ENCODE data around the gene KRT20.

The KRT20 gene

GRCh38 chr17:40883626-40884334 is 1.3 kb downstream of the KRT20 start:
- Histone ChIP-seq H3K4me1 (ENCODE audit: control extremely low read depth in 1 of 4, control insufficient read depth in 4 of 4, insufficient read depth in 4 of 4, low read length in 3 of 4) (no peaks in the 10 kb centered on the region), H3K9me3 (ENCODE audit: control extremely low read depth in 1 of 5, control insufficient read depth in 4 of 5, insufficient read depth in 2 of 5, low read depth in 1 of 5, low read length in 4 of 5) (no peaks in the 10 kb centered on the region), H3K36me3 (ENCODE audit: control insufficient read depth in 4 of 4, insufficient read depth in 4 of 4, low read length in 3 of 4) (no peaks in the 10 kb centered on the region), H3K27ac (ENCODE audit: insufficient read depth in 1 of 2, low read depth in 1 of 2, low read length in 2 of 2, poor library complexity in 1 of 2, severe bottlenecking in 2 of 2) (no peak overlapping the region), H3K4me3 (ENCODE audit: control insufficient read depth in 1 of 7, extremely low read depth in 1 of 7, insufficient read depth in 4 of 7, low read depth in 2 of 7, low read length in 6 of 7) (no peak overlapping the region), H3K27me3 (replicated peaks in 2 of 5; ENCODE audit: control insufficient read depth in 4 of 5, insufficient read depth in 5 of 5, low read length in 4 of 5) (peaks cover 3 to 23% (median 7%) of the 10 kb centered on the region in 5 experiments)
- no peak for DNase-seq
- 98% methylated on average over 5 of the region's 7 CpGs for WGBS (ENCODE audit: insufficient coverage)
- ChIA-PET CTCF (interaction anchor here (0.7 to 1.3 kb wide), 4 partner anchors 10 to 666 kb away, joined by 3 read pairs; no protein-coding TSS in a partner anchor), POLR2A (no interaction called here)

GRCh38 chr17:40883031-40883430 is 2.0 kb downstream of the KRT20 start:
- WGBS (ENCODE audit: insufficient coverage): 83% methylated on average over 1 of the region's 1 CpG
- H3K9me3 ChIP-seq (ENCODE audit: control extremely low read depth in 1 of 5, control insufficient read depth in 4 of 5, insufficient read depth in 2 of 5, low read depth in 1 of 5, low read length in 4 of 5): no peaks in the 10 kb centered on the region
- H3K4me3 ChIP-seq (ENCODE audit: control insufficient read depth in 1 of 7, extremely low read depth in 1 of 7, insufficient read depth in 4 of 7, low read depth in 2 of 7, low read length in 6 of 7): no peak overlapping the region
- H3K27ac ChIP-seq (ENCODE audit: insufficient read depth in 1 of 2, low read depth in 1 of 2, low read length in 2 of 2, poor library complexity in 1 of 2, severe bottlenecking in 2 of 2): no peak overlapping the region
- peaks cover 2 to 19% (median 7%) of the 10 kb centered on the region in 5 experiments for H3K27me3 ChIP-seq (replicated peaks in 2 of 5; ENCODE audit: control insufficient read depth in 4 of 5, insufficient read depth in 5 of 5, low read length in 4 of 5)
- ChIA-PET POLR2A (no interaction called here), CTCF (no interaction called here)
- no peaks in the 10 kb centered on the region for H3K4me1 ChIP-seq (ENCODE audit: control extremely low read depth in 1 of 4, control insufficient read depth in 4 of 4, insufficient read depth in 4 of 4, low read length in 3 of 4)
- H3K36me3 ChIP-seq (ENCODE audit: control insufficient read depth in 4 of 4, insufficient read depth in 4 of 4, low read length in 3 of 4): no peaks in the 10 kb centered on the region
- DNase-seq: no peak

DNA sequence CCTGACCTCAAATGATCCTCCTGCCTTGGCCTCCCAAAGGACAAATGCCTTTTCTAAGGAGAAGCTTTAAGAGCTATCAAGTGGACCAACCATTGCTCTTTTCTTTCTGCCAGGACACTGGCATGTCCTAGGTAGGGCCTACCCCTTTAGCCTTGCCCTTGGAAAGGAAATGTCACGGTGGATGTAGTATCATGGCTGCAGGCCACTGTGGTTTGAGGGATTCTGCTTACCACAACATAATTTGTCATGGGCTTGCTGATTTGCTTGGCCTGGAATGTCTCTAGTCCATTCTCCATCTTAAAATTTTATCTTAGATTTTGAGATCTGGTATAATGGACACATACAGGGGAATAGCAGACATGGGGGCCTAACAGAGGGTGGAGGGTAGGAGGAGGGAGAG is 6.0 kb downstream of the KRT20 start:
- ChIA-PET CTCF (no interaction called here), POLR2A (no interaction called here)
- Histone ChIP-seq H3K27ac (ENCODE audit: insufficient read depth in 1 of 2, low read depth in 1 of 2, low read length in 2 of 2, poor library complexity in 1 of 2, severe bottlenecking in 2 of 2) (no peak overlapping the region), H3K9me3 (ENCODE audit: control extremely low read depth in 1 of 5, control insufficient read depth in 4 of 5, insufficient read depth in 2 of 5, low read depth in 1 of 5, low read length in 4 of 5) (no peaks in the 10 kb centered on the region), H3K27me3 (replicated peaks in 2 of 5; ENCODE audit: control insufficient read depth in 4 of 5, insufficient read depth in 5 of 5, low read length in 4 of 5) (peaks cover 0 to 4% (median 0%) of the 10 kb centered on the region in 5 experiments), H3K4me1 (ENCODE audit: control extremely low read depth in 1 of 4, control insufficient read depth in 4 of 4, insufficient read depth in 4 of 4, low read length in 3 of 4) (no peaks in the 10 kb centered on the region), H3K4me3 (ENCODE audit: control insufficient read depth in 1 of 7, extremely low read depth in 1 of 7, insufficient read depth in 4 of 7, low read depth in 2 of 7, low read length in 6 of 7) (no peak overlapping the region), H3K36me3 (ENCODE audit: control insufficient read depth in 4 of 4, insufficient read depth in 4 of 4, low read length in 3 of 4) (no peaks in the 10 kb centered on the region)
- DNase-seq: no peak
- WGBS (ENCODE audit: insufficient coverage): 100% methylated on average over 1 of the region's 1 CpG

DNA sequence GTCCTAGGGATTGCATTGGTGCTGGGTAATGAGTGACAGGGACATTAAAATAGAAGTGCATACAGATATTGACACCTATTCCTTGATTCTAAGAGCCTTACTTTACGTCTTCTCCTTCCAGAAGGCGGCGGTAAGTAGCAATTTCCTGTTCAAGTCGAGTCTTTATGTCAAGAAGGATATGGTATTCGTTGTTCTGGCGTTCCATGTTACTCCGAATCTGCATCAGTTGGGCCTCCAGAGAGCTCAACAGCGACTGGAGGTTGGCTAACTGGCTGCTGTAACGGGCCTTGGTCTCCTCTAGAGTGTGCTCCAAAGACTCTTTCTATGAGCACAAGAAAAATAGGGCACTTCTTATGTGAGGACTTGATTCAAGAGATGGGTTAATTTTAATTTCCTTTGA is 7.0 kb downstream of the KRT20 start:
- no peaks in the 10 kb centered on the region for H3K4me1 ChIP-seq (ENCODE audit: control extremely low read depth in 1 of 4, control insufficient read depth in 4 of 4, insufficient read depth in 4 of 4, low read length in 3 of 4)
- ChIA-PET POLR2A (no interaction called here), CTCF (no interaction called here)
- 100% methylated on average over 5 of the region's 9 CpGs for WGBS (ENCODE audit: insufficient coverage)
- H3K27me3 ChIP-seq (replicated peaks in 2 of 5; ENCODE audit: control insufficient read depth in 4 of 5, insufficient read depth in 5 of 5, low read length in 4 of 5): peaks cover 0 to 1% (median 0%) of the 10 kb centered on the region in 5 experiments
- H3K4me3 ChIP-seq (ENCODE audit: control insufficient read depth in 1 of 7, extremely low read depth in 1 of 7, insufficient read depth in 4 of 7, low read depth in 2 of 7, low read length in 6 of 7): no peak overlapping the region
- DNase-seq: no peak
- H3K9me3 ChIP-seq (ENCODE audit: control extremely low read depth in 1 of 5, control insufficient read depth in 4 of 5, insufficient read depth in 2 of 5, low read depth in 1 of 5, low read length in 4 of 5): no peaks in the 10 kb centered on the region
- no peaks in the 10 kb centered on the region for H3K36me3 ChIP-seq (ENCODE audit: control insufficient read depth in 4 of 4, insufficient read depth in 4 of 4, low read length in 3 of 4)
- H3K27ac ChIP-seq (ENCODE audit: insufficient read depth in 1 of 2, low read depth in 1 of 2, low read length in 2 of 2, poor library complexity in 1 of 2, severe bottlenecking in 2 of 2): no peak overlapping the region

DNA sequence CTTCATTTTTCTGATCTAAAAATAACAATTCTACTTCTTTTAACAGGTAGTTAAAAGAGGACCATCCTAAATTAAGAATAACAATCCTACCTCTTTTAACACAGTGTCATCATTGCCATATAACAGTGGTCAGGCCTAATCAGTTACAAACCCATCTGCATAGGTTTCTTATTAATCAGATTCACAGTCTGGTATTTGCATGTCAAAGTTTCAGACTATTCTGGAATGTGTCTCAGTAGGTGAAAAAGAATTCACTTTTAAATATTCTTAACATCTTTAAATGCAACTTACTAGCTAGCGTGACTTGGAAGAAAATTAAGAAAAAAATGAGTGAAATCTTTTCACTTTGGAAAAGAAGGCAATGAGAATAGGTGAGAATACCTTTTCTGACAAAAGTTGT is 11.2 kb downstream of the KRT20 start:
- H3K27me3 ChIP-seq (replicated peaks in 2 of 5; ENCODE audit: control insufficient read depth in 4 of 5, insufficient read depth in 5 of 5, low read length in 4 of 5): peaks cover 0 to 4% (median 0%) of the 10 kb centered on the region in 5 experiments
- DNase-seq: no peak
- H3K27ac ChIP-seq (ENCODE audit: insufficient read depth in 1 of 2, low read depth in 1 of 2, low read length in 2 of 2, poor library complexity in 1 of 2, severe bottlenecking in 2 of 2): no peak overlapping the region
- no peak overlapping the region for H3K4me3 ChIP-seq (ENCODE audit: control insufficient read depth in 1 of 7, extremely low read depth in 1 of 7, insufficient read depth in 4 of 7, low read depth in 2 of 7, low read length in 6 of 7)
- ChIA-PET POLR2A (no interaction called here), CTCF (interaction anchor here (1.1 to 1.6 kb wide), 2 partner anchors 11 to 624 kb away, joined by 3 read pairs; no protein-coding TSS in a partner anchor)
- no CpG with 5 or more reads among the region's 1 CpG for WGBS (ENCODE audit: insufficient coverage)
- H3K36me3 ChIP-seq (ENCODE audit: control insufficient read depth in 4 of 4, insufficient read depth in 4 of 4, low read length in 3 of 4): no peaks in the 10 kb centered on the region
- H3K9me3 ChIP-seq (ENCODE audit: control extremely low read depth in 1 of 5, control insufficient read depth in 4 of 5, insufficient read depth in 2 of 5, low read depth in 1 of 5, low read length in 4 of 5): no peaks in the 10 kb centered on the region
- H3K4me1 ChIP-seq (ENCODE audit: control extremely low read depth in 1 of 4, control insufficient read depth in 4 of 4, insufficient read depth in 4 of 4, low read length in 3 of 4): no peaks in the 10 kb centered on the region

DNA sequence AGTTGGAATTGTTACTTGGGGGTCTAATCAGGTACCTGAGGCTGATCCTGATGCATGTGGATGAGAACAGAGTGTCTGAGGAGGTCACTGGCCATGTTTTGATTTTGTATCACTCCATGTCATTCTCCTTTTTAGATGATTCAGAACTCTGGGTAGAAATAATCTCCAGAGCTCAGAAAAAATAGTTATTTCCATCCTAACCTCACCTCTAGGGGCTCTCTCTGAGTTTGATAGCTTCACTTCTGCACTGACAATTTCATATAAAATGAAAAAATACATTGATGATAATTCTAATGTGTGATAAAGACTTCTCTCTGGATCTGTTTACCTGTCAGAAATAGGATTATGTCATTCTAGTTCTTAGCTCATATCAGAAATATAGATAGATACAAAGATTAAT is 11.8 kb downstream of the KRT20 start:
- Histone ChIP-seq H3K4me1 (ENCODE audit: control extremely low read depth in 1 of 4, control insufficient read depth in 4 of 4, insufficient read depth in 4 of 4, low read length in 3 of 4) (no peaks in the 10 kb centered on the region), H3K36me3 (ENCODE audit: control insufficient read depth in 4 of 4, insufficient read depth in 4 of 4, low read length in 3 of 4) (no peaks in the 10 kb centered on the region), H3K4me3 (ENCODE audit: control insufficient read depth in 1 of 7, extremely low read depth in 1 of 7, insufficient read depth in 4 of 7, low read depth in 2 of 7, low read length in 6 of 7) (no peak overlapping the region), H3K27ac (ENCODE audit: insufficient read depth in 1 of 2, low read depth in 1 of 2, low read length in 2 of 2, poor library complexity in 1 of 2, severe bottlenecking in 2 of 2) (no peak overlapping the region), H3K27me3 (replicated peaks in 2 of 5; ENCODE audit: control insufficient read depth in 4 of 5, insufficient read depth in 5 of 5, low read length in 4 of 5) (peaks cover 0 to 4% (median under 1%) of the 10 kb centered on the region in 5 experiments), H3K9me3 (ENCODE audit: control extremely low read depth in 1 of 5, control insufficient read depth in 4 of 5, insufficient read depth in 2 of 5, low read depth in 1 of 5, low read length in 4 of 5) (no peaks in the 10 kb centered on the region)
- ChIA-PET POLR2A (no interaction called here), CTCF (interaction anchor here (1.1 to 1.6 kb wide), 2 partner anchors 11 to 625 kb away, joined by 3 read pairs; no protein-coding TSS in a partner anchor)
- no peak for DNase-seq

- H3K9me3 ChIP-seq (ENCODE audit: control extremely low read depth in 1 of 5, control insufficient read depth in 4 of 5, insufficient read depth in 2 of 5, low read depth in 1 of 5, low read length in 4 of 5): no peaks in the 10 kb centered on the region
- no peak overlapping the region for H3K27ac ChIP-seq (ENCODE audit: insufficient read depth in 1 of 2, low read depth in 1 of 2, low read length in 2 of 2, poor library complexity in 1 of 2, severe bottlenecking in 2 of 2)
- ChIA-PET POLR2A (no interaction called here), CTCF (no interaction called here)
- H3K4me1 ChIP-seq (ENCODE audit: control extremely low read depth in 1 of 4, control insufficient read depth in 4 of 4, insufficient read depth in 4 of 4, low read length in 3 of 4): no peaks in the 10 kb centered on the region
- peaks cover 0 to 4% (median 2%) of the 10 kb centered on the region in 5 experiments for H3K27me3 ChIP-seq (replicated peaks in 2 of 5; ENCODE audit: control insufficient read depth in 4 of 5, insufficient read depth in 5 of 5, low read length in 4 of 5)
- H3K4me3 ChIP-seq (ENCODE audit: control insufficient read depth in 1 of 7, extremely low read depth in 1 of 7, insufficient read depth in 4 of 7, low read depth in 2 of 7, low read length in 6 of 7): no peak overlapping the region
- no peak for DNase-seq
- H3K36me3 ChIP-seq (ENCODE audit: control insufficient read depth in 4 of 4, insufficient read depth in 4 of 4, low read length in 3 of 4): no peaks in the 10 kb centered on the region
These were observed 12.6 kb downstream of the KRT20 start for GRCh38 chr17:40872416-40872815.
